Nephron (organoid): ENCODE data around the gene PIP4K2A.

Source experiments
- H3K27ac Mint-ChIP-seq, 3 experiments: 2 replicates each; pipeline ENCODE4 v1.8.0; 2020; ENCODE audit warnings: mixed read lengths in 3 of 3, mild to moderate bottlenecking in 2 of 3, moderate library complexity in 1 of 3
- H3K27me3 Mint-ChIP-seq: 2 replicates; pipeline ENCODE4 v1.8.0; 2021; ENCODE audit warnings: low read depth, mild to moderate bottlenecking, moderate library complexity, mixed read lengths
- H3K36me3 Mint-ChIP-seq: 2 replicates; pipeline ENCODE4 v1.8.0; 2020; ENCODE audit warnings: low read depth, mixed read lengths
- H3K4me1 Mint-ChIP-seq: 2 replicates; pipeline ENCODE4 v1.8.0; 2020; ENCODE audit warnings: mixed read lengths
- H3K4me3 Mint-ChIP-seq, 3 experiments: 2 replicates each; pipeline ENCODE4 v1.8.0; 2020; ENCODE audit warnings: mild to moderate bottlenecking in 3 of 3, mixed read lengths in 3 of 3, moderate library complexity in 2 of 3
- H3K9me3 Mint-ChIP-seq: 2 replicates; pipeline ENCODE4 v1.8.0; 2020; ENCODE audit warnings: mixed read lengths
- CTCF ChIP-seq, 3 experiments: fragments of 200-600 bp; sonication (generic); IDR thresholded peaks; one replicate each; pipeline ENCODE4 v1.5.0; 2021; ENCODE audit warnings: antibody characterized with exemption in 3 of 3; ENCODE audit not compliant: unreplicated experiment in 3 of 3

The PIP4K2A gene

DNA sequence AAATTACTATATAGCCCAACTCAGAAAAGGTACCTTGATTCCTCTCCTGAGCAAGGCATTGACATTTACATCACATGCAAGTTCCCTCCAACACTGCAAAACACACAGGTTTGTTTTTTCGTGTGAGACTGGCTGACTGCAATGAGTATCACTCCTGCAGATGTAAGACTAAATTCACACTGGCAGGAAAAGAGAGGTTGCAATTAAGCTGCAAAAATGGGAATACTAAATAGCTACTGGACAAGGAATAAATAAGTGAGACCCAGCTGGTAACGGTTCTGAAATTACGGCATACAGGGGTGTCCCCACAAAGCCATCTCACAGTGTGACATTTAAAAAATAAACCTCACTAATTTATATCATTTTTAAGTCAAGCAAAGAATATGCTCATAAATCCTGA is 97.3 kb downstream of the PIP4K2A start:
- H3K36me3 Mint-ChIP-seq, result peaks cover 7% of the 10 kb centered on the region
- no peak overlapping the region for H3K4me3 Mint-ChIP-seq
- TF ChIP-seq CTCF (IDR thresholded peaks at IDR 0.05; ENCODE audit: unreplicated experiment in 3 of 3), result no peak
- H3K4me1 Mint-ChIP-seq, result peaks cover 41% of the 10 kb centered on the region
- no peaks in the 10 kb centered on the region for H3K9me3 Mint-ChIP-seq
- peak overlapping the region in 1 of 3 experiments; percentile 54 for H3K27ac Mint-ChIP-seq
- peaks cover 4% of the 10 kb centered on the region for H3K27me3 Mint-ChIP-seq

DNA sequence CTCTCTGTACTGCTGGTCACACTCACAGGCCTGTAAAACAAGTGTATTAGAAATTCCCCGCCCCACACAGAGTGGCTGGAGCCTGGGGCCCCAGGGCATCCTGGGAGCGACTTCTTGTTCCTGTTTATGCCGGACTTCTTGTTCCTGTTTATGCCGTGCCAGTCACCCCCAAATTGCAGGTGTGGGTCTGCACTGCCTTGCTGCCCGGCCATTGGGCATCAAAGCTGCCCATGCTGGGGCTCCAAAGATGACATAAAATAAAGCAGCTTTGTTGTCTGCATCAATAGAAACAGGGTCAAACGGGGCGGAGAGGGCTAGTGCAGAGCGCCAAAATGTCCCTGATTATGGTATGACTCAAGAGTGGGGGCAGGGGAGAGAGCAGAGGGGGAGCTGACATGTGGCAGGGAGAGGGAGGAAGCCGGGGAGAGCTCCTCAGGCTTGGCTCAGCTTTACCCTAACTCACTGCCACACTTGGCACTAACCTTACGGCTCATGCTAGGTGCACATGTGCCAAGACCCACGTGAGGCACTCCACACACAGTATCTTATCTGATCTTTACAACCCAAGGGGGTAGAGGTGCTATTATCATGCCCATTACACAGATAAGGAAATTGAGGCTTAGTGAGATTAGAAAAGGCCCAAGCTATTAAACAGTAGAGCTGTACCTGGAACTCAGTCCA is 98.4 kb downstream of the PIP4K2A start:
- peaks cover 4% of the 10 kb centered on the region for H3K27me3 Mint-ChIP-seq
- H3K27ac Mint-ChIP-seq, result no peak overlapping the region
- H3K4me1 Mint-ChIP-seq, result peaks cover 37% of the 10 kb centered on the region
- H3K36me3 Mint-ChIP-seq, result peaks cover 8% of the 10 kb centered on the region
- no peak overlapping the region for H3K4me3 Mint-ChIP-seq
- H3K9me3 Mint-ChIP-seq, result no peaks in the 10 kb centered on the region
- no peak for TF ChIP-seq CTCF (IDR thresholded peaks at IDR 0.05; ENCODE audit: unreplicated experiment in 3 of 3)

GRCh38 chr10:22615101-22615500 is 99.3 kb downstream of the PIP4K2A start:
- peaks cover 31% of the 10 kb centered on the region for H3K4me1 Mint-ChIP-seq
- H3K27ac Mint-ChIP-seq, result no peak overlapping the region
- peaks cover 4% of the 10 kb centered on the region for H3K27me3 Mint-ChIP-seq
- H3K36me3 Mint-ChIP-seq, result peaks cover 13% of the 10 kb centered on the region
- no peak overlapping the region for H3K4me3 Mint-ChIP-seq
- no peaks in the 10 kb centered on the region for H3K9me3 Mint-ChIP-seq
- TF ChIP-seq CTCF (IDR thresholded peaks at IDR 0.05; ENCODE audit: unreplicated experiment in 3 of 3), result no peak

DNA sequence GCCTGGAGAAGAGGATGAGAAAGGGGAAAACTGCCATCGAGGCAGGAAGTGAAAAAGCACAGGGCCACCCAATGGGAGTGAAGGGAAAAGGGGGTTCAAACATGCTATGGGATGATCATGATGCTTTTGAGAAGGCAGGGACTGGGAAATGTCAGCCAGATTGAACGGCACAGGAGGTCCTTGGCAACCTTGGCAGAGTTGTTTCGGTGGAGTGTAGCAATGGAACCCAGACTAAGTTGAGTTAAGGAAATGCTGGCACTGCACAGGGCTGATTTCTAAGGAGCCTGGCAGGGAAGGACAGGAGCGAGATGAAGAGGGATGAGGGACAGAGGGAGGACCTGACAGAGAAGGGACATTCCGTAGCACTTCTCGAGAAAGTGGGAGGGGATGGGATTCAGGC is 101.4 kb downstream of the PIP4K2A start:
- no peaks in the 10 kb centered on the region for H3K9me3 Mint-ChIP-seq
- H3K4me1 Mint-ChIP-seq, result peaks cover 20% of the 10 kb centered on the region
- peaks cover 4% of the 10 kb centered on the region for H3K27me3 Mint-ChIP-seq
- H3K27ac Mint-ChIP-seq, result no peak overlapping the region
- no peak for TF ChIP-seq CTCF (IDR thresholded peaks at IDR 0.05; ENCODE audit: unreplicated experiment in 3 of 3)
- H3K4me3 Mint-ChIP-seq, result no peak overlapping the region
- H3K36me3 Mint-ChIP-seq, result peaks cover 34% of the 10 kb centered on the region

- Mint-ChIP-seq H3K27me3 (peaks cover 4% of the 10 kb centered on the region), H3K9me3 (no peaks in the 10 kb centered on the region), H3K4me1 (peaks cover 13% of the 10 kb centered on the region), H3K27ac (no peak overlapping the region), H3K36me3 (peaks cover 39% of the 10 kb centered on the region), H3K4me3 (no peak overlapping the region)
- no peak for TF ChIP-seq CTCF (IDR thresholded peaks at IDR 0.05; ENCODE audit: unreplicated experiment in 3 of 3)
Measured at GRCh38 chr10:22612318-22612717, 102.1 kb downstream of the PIP4K2A start.

DNA sequence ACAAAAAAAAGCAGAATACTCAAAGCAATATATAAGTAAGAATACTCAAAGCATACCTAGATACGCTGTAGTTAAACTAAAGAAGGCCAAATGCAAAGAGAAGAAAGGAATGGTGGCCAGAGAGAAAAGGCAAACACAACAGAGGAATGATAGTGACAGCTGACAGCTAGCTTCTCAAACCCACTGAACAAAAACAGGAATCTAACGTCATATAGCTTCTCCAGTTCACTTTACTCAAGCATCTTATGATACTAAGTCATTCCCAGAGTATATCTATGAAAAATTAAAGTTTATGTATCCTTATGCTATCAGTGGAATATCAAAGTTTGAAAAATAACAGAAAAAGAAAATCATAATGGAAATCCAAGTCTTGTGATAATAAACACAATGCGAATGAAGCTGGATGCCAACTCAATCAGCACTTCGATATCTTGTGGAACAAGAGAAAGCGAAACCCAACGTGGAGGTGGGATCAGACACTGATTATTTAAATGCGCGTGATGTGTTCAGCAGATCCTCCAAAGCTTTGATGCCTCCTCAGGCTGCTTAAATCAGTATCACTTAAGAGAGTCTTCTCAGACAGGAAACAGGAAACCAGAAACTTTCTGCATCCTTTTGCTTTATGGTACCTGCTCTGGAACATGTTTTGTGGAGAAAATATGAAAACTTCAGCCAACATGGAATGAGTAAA is 102.8 kb downstream of the PIP4K2A start:
- Mint-ChIP-seq H3K9me3 (no peaks in the 10 kb centered on the region), H3K4me1 (peaks cover 12% of the 10 kb centered on the region), H3K36me3 (peaks cover 43% of the 10 kb centered on the region), H3K27ac (no peak overlapping the region), H3K4me3 (no peak overlapping the region), H3K27me3 (peaks cover 4% of the 10 kb centered on the region)
- TF ChIP-seq CTCF (IDR thresholded peaks at IDR 0.05; ENCODE audit: unreplicated experiment in 3 of 3), result no peak
